Neural progenitor cell (in vitro differentiated cells): ENCODE measurements around the gene HSD17B2. TPM values are rescaled to one million over a fixed set of nuclear protein-coding genes. Genes with fewer than 3 reads are reported as not detected.

Source experiments
- DNase-seq: peaks from one replicate; pipeline ENCODE4 v3.0.0-alpha.2; 2016; ENCODE audit warnings: low spot score
- H2AFZ ChIP-seq: fragments of 200-600 bp; sonication (generic); replicated peaks from 2 replicates; pipeline ENCODE4 v1.6.1; 2016; ENCODE audit warnings: antibody characterized with exemption
- H3F3A ChIP-seq: fragments of 200-600 bp; sonication (generic); 2 replicates; pipeline ENCODE4 v1.6.1; 2016; ENCODE audit warnings: antibody characterized with exemption, low read depth
- H3K27ac ChIP-seq: fragments of 200-600 bp; sonication (generic); 2 replicates; pipeline ENCODE4 v1.5.1; 2016; ENCODE audit warnings: mild to moderate bottlenecking
- H3K27me3 ChIP-seq: fragments of 200-600 bp; sonication (generic); 2 replicates; pipeline ENCODE4 v1.6.1; 2016; ENCODE audit warnings: mild to moderate bottlenecking, moderate library complexity
- H3K36me3 ChIP-seq: fragments of 200-600 bp; sonication (generic); 2 replicates; pipeline ENCODE4 v1.5.1; 2016
- H3K4me1 ChIP-seq: fragments of 200-600 bp; sonication (generic); 2 replicates; pipeline ENCODE4 v1.6.1; 2016; ENCODE audit warnings: mixed run types
- H3K4me2 ChIP-seq: fragments of 200-600 bp; sonication (generic); 2 replicates; pipeline ENCODE4 v1.6.1; 2016
- H3K4me3 ChIP-seq: fragments of 200-600 bp; sonication (generic); 2 replicates; pipeline ENCODE4 v1.5.1; 2016
- H3K79me2 ChIP-seq: fragments of 200-600 bp; sonication (generic); 2 replicates; pipeline ENCODE4 v1.6.1; 2016; ENCODE audit warnings: low read depth
- H3K9ac ChIP-seq: fragments of 200-600 bp; sonication (generic); 2 replicates; pipeline ENCODE4 v1.6.1; 2016
- H3K9me3 ChIP-seq: fragments of 200-600 bp; sonication (generic); 2 replicates; pipeline ENCODE4 v1.5.1; 2016; ENCODE audit warnings: low read depth
- H4K20me1 ChIP-seq: fragments of 200-600 bp; sonication (generic); 2 replicates; pipeline ENCODE4 v1.6.1; 2016; ENCODE audit warnings: low read depth
- H3K27ac Mint-ChIP-seq: 3 replicates; pipeline ENCODE4 v1.8.0; 2021; ENCODE audit warnings: mixed read lengths
- H3K27me3 Mint-ChIP-seq: 2 replicates; pipeline ENCODE4 v1.8.0; 2022; ENCODE audit warnings: low read depth, mild to moderate bottlenecking, inconsistent platforms, moderate library complexity, mixed read lengths; ENCODE audit not compliant: insufficient read depth
- H3K36me3 Mint-ChIP-seq: 3 replicates; pipeline ENCODE4 v1.8.0; 2021; ENCODE audit warnings: mixed read lengths
- H3K4me1 Mint-ChIP-seq: 3 replicates; pipeline ENCODE4 v1.8.0; 2021; ENCODE audit warnings: mixed read lengths
- H3K4me3 Mint-ChIP-seq: 3 replicates; pipeline ENCODE4 v1.8.0; 2021; ENCODE audit warnings: mild to moderate bottlenecking, moderate library complexity, mixed read lengths
- H3K9me3 Mint-ChIP-seq: 3 replicates; pipeline ENCODE4 v1.8.0; 2020; ENCODE audit warnings: mixed read lengths
- EZH2 ChIP-seq: fragments of 200-600 bp; sonication (generic); IDR thresholded peaks from 2 replicates; pipeline ENCODE4 v1.6.1; 2017; ENCODE audit warnings: antibody characterized with exemption, mild to moderate bottlenecking, moderate library complexity
- EZH2phosphoT487 ChIP-seq: fragments of 200-600 bp; sonication (generic); IDR thresholded peaks from 2 replicates; pipeline ENCODE4 v1.6.1; 2017; ENCODE audit warnings: antibody characterized with exemption
- total RNA-seq: library from RNA; depleted of rRNA; stranded (reverse); fragments of >200 nt; gene quantifications from 2 replicates; pipeline ENCODE4 v1.2.3, GENCODE V29; 2015; ENCODE audit warnings: low replicate concordance
- TF ChIP-seq, protein P1 (sequence below): fragments of 200-600 bp; sonication (generic); IDR thresholded peaks from 2 replicates; pipeline ENCODE4 v1.5.1; 2017; ENCODE audit warnings: antibody characterized with exemption, mild to moderate bottlenecking

The HSD17B2 gene
- total RNA-seq, 1 donor from 2014 or later, result not detected

DNA sequence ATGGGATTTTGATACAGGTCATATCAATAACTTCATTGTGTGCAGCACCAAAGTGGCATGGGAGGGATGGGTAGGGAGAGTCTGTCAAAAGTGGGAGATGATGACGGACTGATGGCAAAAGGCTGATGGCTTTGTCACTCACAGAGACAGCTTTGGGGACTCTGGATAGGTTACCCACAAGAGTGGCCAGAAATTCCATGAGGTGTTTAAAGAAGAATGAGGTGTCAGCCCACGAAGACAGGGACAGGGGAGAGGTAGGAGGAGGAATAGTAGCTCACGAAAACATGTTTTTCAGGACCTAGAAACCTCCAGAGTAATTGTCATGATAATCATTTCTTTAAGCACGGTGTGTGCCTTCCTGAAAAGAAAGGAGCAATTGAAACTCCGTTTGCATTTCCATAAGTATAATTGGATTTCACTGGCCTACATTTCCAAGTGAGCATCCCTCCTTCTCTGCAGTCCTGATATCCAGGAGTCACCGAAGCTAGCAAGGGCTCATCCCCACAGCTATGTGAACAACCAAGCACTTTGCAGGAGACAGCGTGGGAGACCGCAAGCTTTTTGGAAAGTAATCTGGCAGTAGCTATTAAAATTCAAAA lies 60.0 kb downstream of the HSD17B2 start:
- TF ChIP-seq EZH2phosphoT487 (no peak), EZH2 (no peak)
- TF ChIP-seq, protein P1, sequence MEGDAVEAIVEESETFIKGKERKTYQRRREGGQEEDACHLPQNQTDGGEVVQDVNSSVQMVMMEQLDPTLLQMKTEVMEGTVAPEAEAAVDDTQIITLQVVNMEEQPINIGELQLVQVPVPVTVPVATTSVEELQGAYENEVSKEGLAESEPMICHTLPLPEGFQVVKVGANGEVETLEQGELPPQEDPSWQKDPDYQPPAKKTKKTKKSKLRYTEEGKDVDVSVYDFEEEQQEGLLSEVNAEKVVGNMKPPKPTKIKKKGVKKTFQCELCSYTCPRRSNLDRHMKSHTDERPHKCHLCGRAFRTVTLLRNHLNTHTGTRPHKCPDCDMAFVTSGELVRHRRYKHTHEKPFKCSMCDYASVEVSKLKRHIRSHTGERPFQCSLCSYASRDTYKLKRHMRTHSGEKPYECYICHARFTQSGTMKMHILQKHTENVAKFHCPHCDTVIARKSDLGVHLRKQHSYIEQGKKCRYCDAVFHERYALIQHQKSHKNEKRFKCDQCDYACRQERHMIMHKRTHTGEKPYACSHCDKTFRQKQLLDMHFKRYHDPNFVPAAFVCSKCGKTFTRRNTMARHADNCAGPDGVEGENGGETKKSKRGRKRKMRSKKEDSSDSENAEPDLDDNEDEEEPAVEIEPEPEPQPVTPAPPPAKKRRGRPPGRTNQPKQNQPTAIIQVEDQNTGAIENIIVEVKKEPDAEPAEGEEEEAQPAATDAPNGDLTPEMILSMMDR, result no peak
- Histone ChIP-seq H3K4me1 (no peaks in the 10 kb centered on the region), H3K79me2 (no peaks in the 10 kb centered on the region), H3K4me3 (no peak overlapping the region), H3K4me2 (no peak overlapping the region), H4K20me1 (no peaks in the 10 kb centered on the region), H3F3A (no peaks in the 10 kb centered on the region), H3K36me3 (no peaks in the 10 kb centered on the region), H3K27ac (no peak overlapping the region), H3K9ac (no peak overlapping the region), H3K9me3 (no peaks in the 10 kb centered on the region), H3K27me3 (no peaks in the 10 kb centered on the region), H2AFZ (no peak overlapping the region)
- H3K36me3 Mint-ChIP-seq, result peaks cover 8% of the 10 kb centered on the region
- no peak for DNase-seq
- no peaks in the 10 kb centered on the region for H3K9me3 Mint-ChIP-seq
- no peak overlapping the region for H3K4me3 Mint-ChIP-seq
- no peak overlapping the region for H3K27ac Mint-ChIP-seq
- H3K27me3 Mint-ChIP-seq, result peaks cover 2% of the 10 kb centered on the region
- H3K4me1 Mint-ChIP-seq, result peaks cover 9% of the 10 kb centered on the region

DNA sequence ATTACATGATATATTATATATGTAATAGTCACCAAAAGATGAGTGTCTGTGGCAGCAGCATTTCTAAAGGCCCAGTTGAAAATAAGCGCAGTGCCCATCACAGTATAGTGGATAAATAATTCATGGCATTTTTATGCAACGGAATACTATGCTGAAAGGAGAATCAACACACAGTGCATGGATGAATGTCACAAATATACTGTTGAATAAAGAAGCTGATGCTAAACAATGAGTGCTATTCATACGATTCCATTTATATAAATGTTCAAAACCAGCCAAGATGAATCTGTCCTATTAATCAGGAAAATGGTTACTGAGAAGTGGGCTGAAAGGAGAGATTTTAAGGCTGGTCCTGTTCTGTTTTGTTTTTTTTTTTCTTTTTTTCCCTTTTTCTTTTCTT lies 61.6 kb downstream of the HSD17B2 start:
- Mint-ChIP-seq H3K27ac (no peak overlapping the region), H3K4me3 (no peak overlapping the region), H3K9me3 (no peaks in the 10 kb centered on the region), H3K27me3 (peaks cover 2% of the 10 kb centered on the region), H3K4me1 (peaks cover 5% of the 10 kb centered on the region), H3K36me3 (peaks cover 6% of the 10 kb centered on the region)
- Histone ChIP-seq H4K20me1 (no peaks in the 10 kb centered on the region), H3K27ac (no peak overlapping the region), H3K4me1 (no peaks in the 10 kb centered on the region), H3K4me2 (no peak overlapping the region), H3K36me3 (no peaks in the 10 kb centered on the region), H2AFZ (no peak overlapping the region), H3K79me2 (no peaks in the 10 kb centered on the region), H3F3A (no peaks in the 10 kb centered on the region), H3K9ac (no peak overlapping the region), H3K9me3 (no peaks in the 10 kb centered on the region), H3K4me3 (no peak overlapping the region), H3K27me3 (no peaks in the 10 kb centered on the region)
- no peak for TF ChIP-seq EZH2phosphoT487
- TF ChIP-seq EZH2, result no peak
- TF ChIP-seq, protein P1, result no peak
- DNase-seq, result no peak

DNA sequence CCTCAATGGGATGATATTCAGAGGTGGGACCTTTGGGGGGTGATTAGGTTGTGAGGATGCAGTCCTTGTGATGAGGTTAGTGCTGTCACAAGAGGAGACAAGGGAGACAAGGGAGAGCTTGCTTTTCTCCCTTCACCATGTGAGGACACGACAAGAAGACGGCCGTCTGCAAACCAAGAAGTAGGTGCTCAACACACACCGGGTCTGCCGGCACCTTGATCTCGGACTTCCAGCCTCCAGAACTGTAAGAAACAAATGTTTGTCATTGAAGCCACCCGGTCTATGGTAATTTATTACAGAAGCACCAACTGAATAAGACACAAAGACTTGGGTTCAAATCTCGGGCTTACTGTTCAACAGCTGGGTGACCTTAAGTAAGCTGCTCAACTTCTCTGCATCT lies 70.1 kb downstream of the HSD17B2 start:
- Histone ChIP-seq H2AFZ (no peak overlapping the region), H3K27ac (no peak overlapping the region), H3K79me2 (no peaks in the 10 kb centered on the region), H3K9me3 (no peaks in the 10 kb centered on the region), H4K20me1 (no peaks in the 10 kb centered on the region), H3F3A (no peaks in the 10 kb centered on the region), H3K27me3 (no peaks in the 10 kb centered on the region), H3K4me2 (no peak overlapping the region), H3K36me3 (no peaks in the 10 kb centered on the region), H3K4me1 (no peaks in the 10 kb centered on the region), H3K4me3 (no peak overlapping the region), H3K9ac (no peak overlapping the region)
- Mint-ChIP-seq H3K27ac (no peak overlapping the region), H3K36me3 (no peaks in the 10 kb centered on the region), H3K4me3 (no peak overlapping the region), H3K27me3 (no peaks in the 10 kb centered on the region), H3K4me1 (peaks cover 7% of the 10 kb centered on the region), H3K9me3 (no peaks in the 10 kb centered on the region)
- TF ChIP-seq EZH2phosphoT487 (no peak), EZH2 (no peak)
- TF ChIP-seq, protein P1, result no peak
- no peak for DNase-seq
